ENCODE measurements around the gene SETBP1. TPM values are rescaled to one million over a fixed set of nuclear protein-coding genes. Genes with fewer than 3 reads are reported as not detected.

Gene SETBP1
- total RNA-seq, 2 donors from 2014 or later, result 59.5 to 76.9 TPM

DNA sequence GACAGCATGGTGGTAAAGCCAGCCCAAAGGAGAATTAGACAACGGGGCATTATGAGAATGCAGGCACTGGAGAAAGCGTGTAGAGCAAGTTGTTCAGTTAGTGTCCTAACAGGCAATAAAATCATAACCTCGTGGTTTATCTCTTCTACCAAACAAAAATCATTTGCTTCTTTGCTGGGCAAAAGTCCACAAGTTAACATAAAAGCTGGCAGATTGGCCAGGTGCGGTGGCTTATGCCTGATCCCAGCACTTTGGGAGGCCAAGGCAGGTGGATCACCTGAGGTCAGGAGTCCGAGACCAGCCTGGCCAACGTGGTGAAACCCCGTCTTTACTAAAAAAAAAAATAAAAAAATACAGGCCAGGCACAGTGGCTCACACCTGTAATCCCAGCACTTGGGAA lies 364.1 kb downstream of the SETBP1 start:
- intact Hi-C loops (cut with DNase I), result no loop called here

DNA sequence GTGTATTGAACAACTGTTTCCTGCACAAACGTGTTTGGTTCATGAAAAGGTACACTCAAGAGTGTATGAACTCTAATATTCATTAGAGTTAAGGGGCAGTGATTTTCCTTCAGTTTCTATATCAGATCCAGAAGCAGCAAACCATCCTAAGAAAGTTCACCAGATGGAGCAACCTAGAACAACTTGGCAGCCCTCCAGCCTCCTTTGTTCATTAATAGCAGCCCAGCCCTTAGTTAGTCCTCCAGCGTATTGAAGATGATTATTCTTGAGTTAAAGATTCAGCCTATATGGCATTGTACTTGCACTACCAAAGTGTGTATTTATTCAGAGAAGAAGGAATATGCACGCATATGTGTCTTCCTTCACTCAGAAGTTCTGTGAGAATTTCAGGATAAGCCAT lies 365.5 kb downstream of the SETBP1 start:
- DNase-seq (ENCODE audit: low spot score), result no peak
- intact Hi-C loops (cut with DNase I), result no loop called here

More for the DNA sequence above, 364.1 kb downstream of the SETBP1 start:
- no peak for DNase-seq (ENCODE audit: low spot score)

DNA sequence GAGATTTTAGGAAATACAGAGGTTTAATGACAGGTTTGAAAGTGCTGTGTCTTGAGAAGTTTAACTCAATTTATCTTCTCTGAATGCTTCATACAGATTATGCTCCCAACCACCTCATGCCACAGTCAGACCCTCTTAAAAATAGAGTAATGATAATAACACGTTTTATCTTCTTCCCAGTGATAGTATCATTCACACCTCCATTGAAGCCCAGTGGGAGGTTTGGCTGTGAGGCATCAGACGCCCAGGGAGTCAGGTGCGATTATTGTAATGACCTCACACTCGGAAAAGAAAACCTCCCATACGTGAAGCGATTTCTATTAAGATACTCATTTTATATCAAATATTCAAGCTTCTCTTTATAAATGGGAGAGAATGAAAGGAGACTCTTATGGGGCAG lies 366.3 kb downstream of the SETBP1 start:
- intact Hi-C loops (cut with DNase I), result no loop called here

DNA sequence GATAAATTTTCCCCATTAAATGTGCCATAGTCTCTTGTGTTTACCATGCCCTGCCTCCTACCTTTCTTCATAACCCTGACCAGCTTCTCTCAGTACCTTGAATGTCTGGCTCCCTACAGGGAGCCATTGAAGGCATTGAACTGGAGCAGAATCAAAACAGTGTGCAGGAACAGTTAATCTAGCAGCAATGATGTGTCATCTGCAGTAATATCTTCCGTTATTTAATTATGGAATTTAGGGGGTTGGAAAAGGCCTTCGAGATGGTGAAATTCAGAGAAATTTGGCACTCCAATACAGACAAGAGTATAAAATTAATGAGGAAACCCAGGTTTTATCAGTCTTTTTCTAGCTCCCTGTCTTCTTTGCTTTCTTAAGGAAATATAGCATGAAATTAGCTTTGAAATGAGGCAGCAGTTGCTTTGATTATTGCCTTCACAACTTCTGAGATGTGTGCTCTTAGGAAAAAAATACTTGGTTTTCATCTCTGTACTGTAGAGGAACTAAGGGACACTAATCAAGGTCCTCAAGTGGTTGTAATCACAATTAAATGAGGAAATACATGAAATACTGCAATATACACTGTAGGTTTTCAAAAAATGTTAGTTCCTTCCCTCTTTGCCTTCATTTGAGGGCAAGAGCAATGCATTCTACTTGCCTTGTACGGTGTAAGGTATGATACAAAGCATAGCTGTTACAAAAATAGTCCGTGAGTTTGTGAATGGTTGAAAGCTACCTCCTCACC lies 369.1 kb downstream of the SETBP1 start:
- DNase-seq (ENCODE audit: low spot score), result no peak
- intact Hi-C loops (cut with DNase I), result no loop called here

More for the DNA sequence above, 366.3 kb downstream of the SETBP1 start:
- no peak for DNase-seq (ENCODE audit: low spot score)

DNA sequence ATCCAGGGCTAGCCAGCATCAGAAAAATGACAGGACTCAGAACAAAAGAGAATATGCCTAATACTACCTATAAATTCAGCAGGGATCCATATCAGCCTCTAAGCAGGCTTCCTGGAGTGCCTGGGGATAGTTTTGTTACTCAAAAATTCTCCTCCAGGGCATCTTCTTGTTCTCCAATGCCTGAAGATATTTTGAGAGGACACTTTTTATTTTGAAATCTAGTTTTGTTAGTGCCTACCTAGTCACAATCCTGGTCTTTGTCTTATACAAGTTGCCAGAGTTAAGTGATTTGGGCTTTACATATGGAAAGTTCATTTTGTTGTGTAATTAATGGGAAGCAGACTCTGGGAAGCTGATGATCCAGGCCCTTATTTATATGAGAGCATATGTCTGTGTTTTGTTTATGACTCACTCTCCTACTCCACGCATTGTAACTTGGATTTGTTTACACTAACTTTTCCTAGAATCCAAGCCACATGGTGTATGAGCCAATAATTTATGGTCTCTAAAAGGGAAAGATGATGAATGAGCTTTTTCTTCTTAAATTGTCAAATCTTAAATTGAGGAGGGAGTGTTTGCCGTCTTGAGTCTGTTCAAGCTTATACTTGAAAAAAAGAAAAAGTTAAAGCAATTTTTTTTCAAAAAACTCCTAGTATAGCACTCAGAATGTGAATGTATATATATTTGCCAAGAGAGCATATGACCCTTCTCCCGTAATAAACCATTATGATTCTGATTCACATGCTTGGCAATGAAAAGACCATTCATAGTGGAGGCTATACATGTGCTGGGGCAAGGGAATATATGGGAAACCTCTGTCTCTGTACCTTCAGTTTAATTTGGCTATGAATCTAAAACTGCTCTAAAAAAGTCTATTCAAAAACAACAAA lies 370.3 kb downstream of the SETBP1 start:
- DNase-seq (ENCODE audit: low spot score), result no peak
- intact Hi-C loops (cut with DNase I), result no loop called here

DNA sequence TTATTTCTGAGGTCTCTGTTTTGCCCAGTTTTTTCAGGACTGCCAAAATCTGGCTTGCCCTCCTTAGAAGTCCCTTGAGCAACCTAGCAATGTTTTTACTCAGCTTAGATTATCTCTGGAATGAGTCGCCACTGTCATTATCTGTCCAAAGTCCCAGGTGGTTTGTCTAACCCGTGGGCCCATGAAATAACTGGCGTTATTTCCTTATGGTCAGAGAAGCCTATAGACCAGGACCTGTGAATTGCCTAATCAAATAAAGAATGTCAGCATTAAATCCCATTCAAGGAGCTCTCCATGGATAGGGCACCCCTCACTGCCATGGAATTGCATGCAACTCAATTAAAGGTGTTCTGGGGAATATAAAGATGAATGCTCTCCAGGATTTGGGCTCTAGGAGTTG lies 373.9 kb downstream of the SETBP1 start:
- no peak for DNase-seq (ENCODE audit: low spot score)
- intact Hi-C loops (cut with DNase I), result no loop called here

DNA sequence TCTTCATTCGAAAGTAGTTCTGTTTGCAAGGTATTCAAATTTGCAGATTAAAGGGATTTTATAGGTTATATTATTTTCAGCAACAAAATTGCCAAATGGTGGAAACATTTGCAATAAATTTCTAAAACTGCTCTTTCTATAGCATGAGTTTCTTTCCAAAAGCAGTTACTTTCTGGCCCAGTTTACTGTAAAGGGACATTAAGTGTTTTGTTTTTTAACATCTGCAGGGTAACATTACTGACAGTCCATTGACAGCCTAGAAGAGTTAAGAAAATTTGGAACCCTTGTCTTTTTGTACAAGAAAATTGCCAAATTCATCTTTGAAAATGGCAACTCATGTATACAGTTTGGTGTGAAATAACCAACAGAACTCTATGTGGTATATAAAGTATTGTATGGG lies 375.1 kb downstream of the SETBP1 start:
- DNase-seq (ENCODE audit: low spot score), result no peak
- intact Hi-C loops (cut with DNase I), result no loop called here

DNA sequence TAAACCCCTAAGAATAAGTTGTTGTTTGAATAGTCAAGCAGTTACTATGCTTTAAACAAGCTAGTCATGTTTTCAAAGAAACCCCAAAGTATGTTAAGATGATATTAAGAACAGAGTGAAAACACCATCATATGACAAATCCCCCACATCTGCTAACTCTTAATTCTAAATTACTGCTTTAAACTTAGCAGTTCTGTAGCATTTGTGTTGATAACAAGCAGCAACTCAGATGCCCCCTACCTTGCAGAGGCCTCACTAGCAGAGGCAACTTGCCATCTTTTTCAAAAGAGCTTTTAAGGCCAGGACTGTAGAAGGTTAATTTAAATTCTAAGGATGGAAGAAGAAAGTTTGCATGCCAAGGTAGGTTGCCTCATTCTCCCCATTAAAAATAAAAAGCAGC lies 376.2 kb downstream of the SETBP1 start:
- intact Hi-C loops (cut with DNase I), result no loop called here
- DNase-seq (ENCODE audit: low spot score), result no peak

DNA sequence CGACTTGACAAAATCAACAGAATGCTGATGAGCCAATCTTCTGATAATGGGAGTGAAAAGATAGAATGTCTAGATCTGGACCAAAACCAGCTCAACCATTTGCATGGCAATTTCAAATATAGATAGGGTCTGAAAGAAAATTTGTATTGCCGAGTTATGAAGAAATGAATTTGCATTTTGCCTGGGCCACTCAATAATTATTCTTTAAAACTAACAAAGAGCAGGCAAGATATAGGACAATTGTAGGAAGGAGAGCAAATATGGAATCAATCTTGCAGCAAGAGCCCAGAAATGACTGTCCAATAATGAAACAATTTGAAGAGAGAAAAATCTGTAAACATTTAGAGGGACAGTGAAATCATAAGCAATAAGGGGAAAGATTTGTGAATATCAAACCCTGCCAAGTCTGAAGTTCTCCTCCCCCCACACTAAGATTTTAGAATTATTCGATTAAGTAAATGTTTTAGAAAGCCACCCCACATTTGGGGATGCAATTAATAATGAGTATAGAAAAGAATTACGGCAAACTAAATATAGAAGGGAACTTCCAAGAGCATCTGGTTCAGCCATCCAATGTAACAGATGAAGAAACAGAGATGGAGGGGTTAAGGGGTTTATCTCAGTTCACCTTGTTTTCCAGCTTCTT lies 377.4 kb downstream of the SETBP1 start:
- intact Hi-C loops (cut with DNase I), result no loop called here
- no peak for DNase-seq (ENCODE audit: low spot score)

DNA sequence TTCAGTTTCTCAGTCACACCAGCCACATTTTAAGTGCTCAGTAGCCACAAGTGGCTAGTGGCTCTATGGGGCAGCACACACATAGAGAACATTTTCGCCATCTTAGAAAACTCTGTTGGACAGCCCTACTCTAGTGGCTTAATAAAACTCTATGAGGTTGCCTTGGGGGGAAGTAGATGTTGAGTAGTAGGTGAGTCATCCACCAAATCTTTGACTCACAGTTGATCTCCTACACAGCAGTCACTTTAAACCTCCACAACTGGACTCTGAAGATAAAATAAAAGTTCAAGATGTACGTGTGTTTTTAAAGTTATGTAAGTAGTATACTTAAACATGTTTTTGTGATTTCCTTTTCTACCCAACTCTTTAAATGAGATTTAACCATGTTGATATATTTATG lies 379.0 kb downstream of the SETBP1 start:
- intact Hi-C loops (cut with DNase I), result no loop called here
- no peak for DNase-seq (ENCODE audit: low spot score)

DNA sequence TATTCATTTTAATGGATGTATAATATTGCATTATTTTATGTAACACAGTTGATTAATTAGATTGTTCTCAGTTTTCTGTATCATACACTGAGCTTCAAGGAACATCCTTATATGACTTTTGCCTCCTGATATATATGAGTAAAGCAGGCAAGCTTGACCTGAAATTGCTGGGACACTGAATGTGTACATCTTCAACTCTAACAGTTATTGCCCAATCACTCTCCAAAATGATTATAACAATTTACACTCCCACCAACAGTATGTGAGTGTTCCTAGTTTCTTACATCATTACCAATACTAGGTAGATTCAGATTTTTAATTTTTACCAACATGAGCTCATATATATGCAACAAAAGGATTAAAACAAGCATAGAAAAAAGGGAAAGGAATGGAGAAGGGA lies 379.4 kb downstream of the SETBP1 start:
- intact Hi-C loops (cut with DNase I), result no loop called here
- DNase-seq (ENCODE audit: low spot score), result no peak

DNA sequence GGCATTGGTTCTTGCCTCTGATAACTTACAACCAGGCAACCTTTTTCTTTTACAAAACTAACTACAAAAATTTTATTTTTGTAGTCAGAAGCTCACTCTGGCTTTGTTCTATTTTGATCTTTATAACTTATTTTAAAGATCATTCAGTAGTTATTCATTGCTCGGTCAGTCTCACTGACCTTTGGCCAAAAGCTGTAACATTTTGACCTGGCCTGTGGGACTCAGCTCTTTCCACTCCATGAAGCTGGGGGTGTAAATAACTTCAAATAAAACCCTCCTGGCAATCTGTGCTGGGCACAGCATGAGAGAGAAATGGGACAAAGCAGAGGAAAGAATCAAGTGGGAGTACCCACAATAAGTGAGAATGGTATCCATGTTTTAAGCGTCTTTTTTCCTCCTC lies 380.7 kb downstream of the SETBP1 start:
- intact Hi-C loops (cut with DNase I), result no loop called here
- no peak for DNase-seq (ENCODE audit: low spot score)

DNA sequence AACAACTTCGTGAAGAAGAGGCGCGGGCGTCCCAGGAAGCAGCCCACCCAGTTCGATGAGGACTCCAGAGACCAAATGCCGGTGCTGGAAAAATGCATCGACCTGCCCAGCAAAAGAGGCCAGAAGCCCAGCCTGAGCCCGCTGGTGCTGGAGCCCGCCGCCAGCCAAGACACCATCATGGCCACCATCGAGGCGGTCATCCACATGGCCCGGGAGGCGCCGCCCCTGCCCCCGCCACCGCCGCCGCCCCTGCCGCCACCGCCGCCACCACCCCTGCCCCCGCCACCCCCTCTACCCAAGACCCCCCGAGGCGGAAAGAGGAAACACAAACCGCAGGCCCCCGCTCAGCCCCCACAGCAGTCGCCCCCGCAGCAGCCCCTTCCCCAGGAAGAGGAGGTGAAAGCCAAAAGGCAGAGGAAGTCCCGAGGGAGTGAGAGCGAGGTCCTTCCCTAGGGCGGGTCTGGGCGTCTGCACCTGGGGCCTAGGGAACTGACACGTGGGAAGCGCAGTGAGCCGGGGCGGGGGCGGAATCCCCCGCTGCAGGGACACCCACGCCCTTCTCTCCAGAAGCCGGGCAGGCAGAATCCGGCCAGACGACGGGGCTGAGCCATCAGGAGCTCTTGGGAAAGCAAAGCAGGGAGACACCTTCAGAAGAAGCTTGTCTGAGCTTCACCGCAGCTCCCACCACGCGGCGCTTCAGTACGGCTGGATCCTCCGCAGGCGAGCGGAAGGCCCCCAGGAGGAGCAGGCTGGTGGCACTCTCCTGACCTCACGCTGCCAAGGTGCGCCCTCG lies 382.8 kb downstream of the SETBP1 start:
- no peak for DNase-seq (ENCODE audit: low spot score)
- intact Hi-C loops (cut with DNase I), result no loop called here

DNA sequence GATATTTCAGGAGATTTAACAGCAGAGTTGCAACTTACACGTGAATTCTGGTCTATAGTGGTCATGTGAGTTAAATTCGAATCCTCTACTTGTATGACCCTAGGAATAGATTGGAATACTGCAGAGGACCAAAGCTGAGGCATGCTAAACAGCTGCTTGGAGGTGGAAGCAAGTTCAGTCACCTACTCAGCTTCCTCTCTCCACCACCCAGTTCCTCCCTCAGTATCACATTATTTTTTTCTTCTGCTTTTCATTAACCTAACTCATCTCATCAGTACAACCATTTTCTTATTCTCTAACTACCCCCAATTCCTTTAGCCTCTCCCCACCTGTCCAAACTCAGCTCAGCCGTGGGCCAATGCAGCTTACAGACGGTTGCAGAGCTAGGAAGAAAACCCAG lies 385.5 kb downstream of the SETBP1 start:
- DNase-seq (ENCODE audit: low spot score), result no peak
- intact Hi-C loops (cut with DNase I), result no loop called here

DNA sequence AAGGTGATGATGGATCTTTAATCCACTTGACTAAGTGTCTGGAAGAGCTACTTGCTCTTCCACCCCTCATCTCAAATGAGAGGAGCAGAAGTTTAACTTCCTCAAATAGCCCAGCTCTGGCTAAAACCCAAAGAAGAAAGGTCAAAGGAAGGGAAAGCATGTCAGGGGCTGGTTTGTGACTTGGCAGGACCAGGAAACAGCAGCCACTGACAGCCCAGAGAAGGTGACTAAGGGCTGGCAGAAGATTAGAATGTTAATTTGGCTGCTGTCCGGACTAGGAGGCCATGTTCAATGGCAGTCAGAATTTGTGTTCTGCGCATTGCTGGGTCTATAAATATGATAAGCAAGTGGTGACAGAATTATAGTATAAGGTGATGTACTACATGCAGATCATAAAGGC lies 386.2 kb downstream of the SETBP1 start:
- no peak for DNase-seq (ENCODE audit: low spot score)
- intact Hi-C loops (cut with DNase I), result no loop called here

DNA sequence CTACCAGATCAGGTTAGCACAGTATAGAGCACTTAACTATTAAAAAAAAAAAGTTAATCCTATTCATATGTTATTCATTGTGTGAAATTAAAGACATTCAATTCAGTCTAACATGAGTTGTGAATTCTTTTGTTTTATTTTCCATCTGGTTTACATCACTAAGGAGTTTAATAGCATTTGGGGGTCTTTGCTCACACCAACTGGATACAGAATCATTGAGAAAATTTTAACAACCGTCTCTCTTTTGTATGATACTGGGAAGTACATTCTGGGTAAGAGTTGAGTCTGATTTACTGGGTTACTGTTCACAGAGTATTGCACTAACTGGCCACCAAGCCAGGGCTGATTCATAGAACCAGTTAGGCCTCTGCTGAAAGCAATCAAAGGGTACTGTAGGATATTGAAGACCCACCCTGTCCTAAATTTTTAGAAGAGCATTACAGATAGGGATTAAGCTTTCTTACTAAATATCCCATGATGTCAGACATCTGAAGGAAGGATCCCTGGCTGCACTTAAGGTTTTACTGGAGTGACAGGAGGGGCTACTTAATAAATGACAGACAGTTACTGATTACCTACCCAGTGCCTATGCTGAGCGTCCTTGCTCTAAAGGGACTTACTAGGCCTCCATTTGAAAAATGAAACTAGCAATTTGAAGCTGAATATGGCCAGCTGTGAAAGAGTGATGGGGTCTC lies 387.9 kb downstream of the SETBP1 start:
- intact Hi-C loops (cut with DNase I), result no loop called here
- DNase-seq (ENCODE audit: low spot score), result no peak

DNA sequence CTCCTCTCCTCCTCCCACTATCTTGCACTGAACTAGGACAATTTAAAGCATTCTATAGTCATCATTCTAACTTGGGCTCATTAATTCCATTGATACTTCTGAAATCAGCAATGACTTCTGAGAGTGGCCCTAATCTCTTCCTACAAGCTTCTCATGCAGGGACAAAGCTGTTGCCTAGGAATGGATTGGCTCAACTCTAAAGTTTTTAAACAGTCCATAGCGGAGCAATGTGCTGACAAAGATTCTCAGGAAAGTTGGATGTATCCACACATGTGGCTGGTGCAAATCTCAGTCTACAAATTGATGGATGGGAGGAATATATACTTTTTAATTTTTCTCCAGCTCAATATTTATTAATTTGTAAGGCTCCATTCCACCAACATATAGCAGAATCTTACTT lies 388.9 kb downstream of the SETBP1 start:
- intact Hi-C loops (cut with DNase I), result no loop called here
- no peak for DNase-seq (ENCODE audit: low spot score)

DNA sequence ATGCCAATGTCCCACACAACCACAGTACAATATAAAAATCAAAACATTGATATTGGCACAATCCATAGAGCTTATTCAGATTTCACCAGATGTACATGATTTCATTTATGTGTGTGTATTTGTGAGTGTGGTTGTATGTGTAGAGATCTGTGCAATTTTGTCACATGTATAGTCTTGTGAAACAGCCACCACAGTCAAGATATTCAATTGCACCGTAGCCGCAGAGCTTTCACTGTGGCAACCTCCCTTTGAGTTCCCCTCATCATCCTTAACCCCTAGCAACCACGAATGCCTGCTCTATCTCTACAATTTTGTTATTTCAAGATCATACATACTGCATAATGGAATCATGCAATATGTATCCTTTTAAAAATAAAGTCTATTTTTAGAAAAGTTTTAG lies 391.3 kb downstream of the SETBP1 start:
- intact Hi-C loops (cut with DNase I), result loop anchor here in 1 of 2 donors (5.0 kb wide), 1 partner anchor 950 kb away; no protein-coding TSS in a partner anchor
- no peak for DNase-seq (ENCODE audit: low spot score)

DNA sequence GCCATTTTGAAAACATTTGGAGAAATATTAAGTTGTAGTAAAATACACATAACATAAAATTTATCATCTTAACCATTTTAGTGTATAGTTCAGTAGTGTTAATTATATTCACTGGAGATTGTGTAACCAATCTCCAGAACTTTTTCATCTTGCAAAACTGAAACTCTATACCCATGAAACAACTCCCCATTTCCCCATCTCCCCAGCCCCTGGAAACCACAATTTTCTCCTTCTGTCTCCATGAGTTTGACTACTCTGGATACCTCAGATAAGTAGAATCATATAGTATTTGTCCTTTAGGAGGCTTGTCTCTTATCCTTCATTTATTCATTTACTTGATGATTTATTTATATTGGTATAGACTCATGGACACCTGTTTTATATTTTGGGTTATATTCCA lies 392.9 kb downstream of the SETBP1 start:
- intact Hi-C loops (cut with DNase I), result loop anchor here in 1 of 2 donors (5.0 kb wide), 1 partner anchor 951 kb away; no protein-coding TSS in a partner anchor
- DNase-seq (ENCODE audit: low spot score), result no peak

Measured in posterior vena cava (tissue), 2 donors.